SK-N-DZ (cell line): Measurements from ENCODE around the gene SRY. TPM values are rescaled to one million over a fixed set of nuclear protein-coding genes. Genes with fewer than 3 reads are reported as not detected.
"Not testable (repeated sequence)": the region's sequence is repeated elsewhere in the genome, so short reads cannot be mapped to it uniquely, and the experiment has no call there.

ENCODE experiments used
- DNase-seq: peaks from one replicate; pipeline ENCODE4 v3.0.0-alpha.2; 2015; ENCODE audit warnings: low spot score
- polyA plus RNA-seq, 2 experiments: library from polyadenylated mRNA; depleted of rRNA; stranded (reverse); fragments of >200 nt; gene quantifications; 2 replicates each; pipeline ENCODE4 v1.2.3, GENCODE V29; 2014
- small RNA-seq, 2 experiments: library from RNA; depleted of rRNA; stranded (forward); fragments of <200 nt; gene quantifications; one replicate each; pipeline ENCODE3, GENCODE V24; 2014

Gene SRY
- polyA plus RNA-seq (2014; cell fraction: cytosol; rRNA removed): not detected in 2 replicates
- polyA plus RNA-seq (2014; cell fraction: nucleus; rRNA removed): not detected in 2 replicates

GRCh38 chrY:2787600-2787999 is at the start of gene SRY:
SRY (minus strand) TSS chrY:2787682; CDS start chrY:2787603, 79 bp downstream.
- no peak for DNase-seq

- DNase-seq: no peak
Observed at GRCh38 chrY:2837078-2837477, 49.6 kb upstream of the SRY start.

GRCh38 chrY:2835230-2835629 is 47.7 kb upstream of the SRY start:
- no peak for DNase-seq

- no peak for DNase-seq
Observed at GRCh38 chrY:2828497-2828896, 41.0 kb upstream of the SRY start.

- DNase-seq: no peak
Observed at GRCh38 chrY:2824471-2824870, 37.0 kb upstream of the SRY start.

- not testable (repeated sequence) for DNase-seq
Observed at GRCh38 chrY:2817146-2817896, 29.8 kb upstream of the SRY start.

GRCh38 chrY:2800246-2800645 is 12.8 kb upstream of the SRY start:
- DNase-seq: no peak

- no peak for DNase-seq
Observed at GRCh38 chrY:2797991-2798390, 10.5 kb upstream of the SRY start.

- DNase-seq: no peak
Observed at GRCh38 chrY:2796977-2797523, 9.6 kb upstream of the SRY start.

- no peak for DNase-seq
Observed at GRCh38 chrY:2789756-2790155, 2.3 kb upstream of the SRY start.

GRCh38 chrY:2786876-2787512 is 488 bp downstream of the SRY start:
- no peak for DNase-seq

Small RNA genes within 50 kb of the gene (small RNA-seq; reads per million reads assigned to genes)
- gene RNU6-1334P: 0 reads per million in 2 experiments
- 0 reads per million in 2 experiments for gene TOMM22P2
